ENCODE data around the gene HNRNPA0. TPM values are rescaled to one million over a fixed set of nuclear protein-coding genes. Genes with fewer than 3 reads are reported as not detected.
"Not testable (repeated sequence)": the region's sequence is repeated elsewhere in the genome, so short reads cannot be mapped to it uniquely, and the experiment has no call there.

The HNRNPA0 gene
- total and polyA plus RNA-seq, 2 of the 8 experiments (the other 6 are each of a cell fraction or from before 2014, with no cell fraction given): 22.0 to 71.3 TPM

- H4K8ac ChIP-seq (ENCODE audit: extremely low read depth, insufficient read depth, low read length); H3K79me2 ChIP-seq (ENCODE audit: control insufficient read depth in 1 of 2, insufficient read depth in 2 of 2, low read length in 2 of 2); H2BK15ac ChIP-seq (ENCODE audit: low read length); H2BK5ac ChIP-seq (ENCODE audit: low read depth, low read length); H3K18ac ChIP-seq (ENCODE audit: extremely low read depth, low read length); H4K5ac ChIP-seq (ENCODE audit: insufficient read length, low read depth, low read length); H2AFZ ChIP-seq (ENCODE audit: low read length); H4K20me1 ChIP-seq (replicated peaks in 1 of 2; ENCODE audit: control insufficient read depth in 1 of 2, insufficient read depth in 2 of 2, low read length in 2 of 2); H3K23me2 ChIP-seq (ENCODE audit: low read depth, low read length); H3K4me3 ChIP-seq (ENCODE audit: extremely low read depth in 1 of 4, insufficient read depth in 2 of 4, low read depth in 3 of 4, low read length in 4 of 4); H3K27me3 ChIP-seq (replicated peaks in 1 of 4; ENCODE audit: control insufficient read depth in 3 of 4, extremely low read depth in 1 of 4, insufficient read depth in 3 of 4, low read length in 3 of 4); H3K4me1 ChIP-seq (replicated peaks in 1 of 4; ENCODE audit: control insufficient read depth in 3 of 4, insufficient read depth in 4 of 4, low read length in 3 of 4); POLR2A ChIA-PET (ENCODE audit: partially characterized antibody); H2BK120ac ChIP-seq (replicated peaks; ENCODE audit: low read depth, low read length); H3K27ac ChIP-seq (ENCODE audit: low read depth, low read length); H4K91ac ChIP-seq (replicated peaks; ENCODE audit: insufficient read length, low read length); H3K23ac ChIP-seq (ENCODE audit: insufficient read length); H3K79me1 ChIP-seq (ENCODE audit: low read depth, low read length); H3K36me3 ChIP-seq (ENCODE audit: control insufficient read depth in 2 of 4, insufficient read depth in 4 of 4, low read length in 3 of 4); H3K4ac ChIP-seq (replicated peaks; ENCODE audit: insufficient read length, low read depth, low read length); H3K9ac ChIP-seq (replicated peaks in 1 of 4; ENCODE audit: extremely low read depth in 1 of 4, low read depth in 3 of 4, low read length in 3 of 4); H2BK20ac ChIP-seq (ENCODE audit: low read length); H3K9me3 ChIP-seq (ENCODE audit: insufficient read depth in 2 of 2, low read depth in 1 of 2, low read length in 1 of 2); DNase-seq (ENCODE audit: low read depth in 1 of 2, low spot score in 2 of 2); H2BK12ac ChIP-seq (ENCODE audit: low read depth, low read length); H2AK5ac ChIP-seq (ENCODE audit: low read depth, low read length); FAIRE-seq; H3K56ac ChIP-seq (replicated peaks; ENCODE audit: insufficient read length, low read depth, low read length); H3K4me2 ChIP-seq (ENCODE audit: insufficient read depth in 1 of 2, low read depth in 2 of 2, low read length in 2 of 2); H3K14ac ChIP-seq (ENCODE audit: insufficient read length): not testable (repeated sequence)
- 93% methylated on average over 2 of the region's 2 CpGs; no CpG with 5 or more reads in 1 of the 2 experiments for WGBS, 2 experiments (ENCODE audit: extremely low coverage in 1 of 2, insufficient coverage in 1 of 2, insufficient read length in 1 of 2, insufficient replicate concordance in 2 of 2, low coverage in 1 of 2, low lambda C conversion rate in 2 of 2, missing lambda C conversion rate in 1 of 2)
- CTCF ChIA-PET (ENCODE audit: partially characterized antibody): interaction anchor here (2.9 kb wide), 1 partner anchor 10 kb away, joined by 18 read pairs; no protein-coding TSS in a partner anchor
Observed at GRCh38 chr5:137788560-137788959, 34.4 kb upstream of the HNRNPA0 start.

Measured in H1 (cell line).